Measurements from ENCODE around the gene NCKAP5.

- TF ChIP-seq, protein P1, sequence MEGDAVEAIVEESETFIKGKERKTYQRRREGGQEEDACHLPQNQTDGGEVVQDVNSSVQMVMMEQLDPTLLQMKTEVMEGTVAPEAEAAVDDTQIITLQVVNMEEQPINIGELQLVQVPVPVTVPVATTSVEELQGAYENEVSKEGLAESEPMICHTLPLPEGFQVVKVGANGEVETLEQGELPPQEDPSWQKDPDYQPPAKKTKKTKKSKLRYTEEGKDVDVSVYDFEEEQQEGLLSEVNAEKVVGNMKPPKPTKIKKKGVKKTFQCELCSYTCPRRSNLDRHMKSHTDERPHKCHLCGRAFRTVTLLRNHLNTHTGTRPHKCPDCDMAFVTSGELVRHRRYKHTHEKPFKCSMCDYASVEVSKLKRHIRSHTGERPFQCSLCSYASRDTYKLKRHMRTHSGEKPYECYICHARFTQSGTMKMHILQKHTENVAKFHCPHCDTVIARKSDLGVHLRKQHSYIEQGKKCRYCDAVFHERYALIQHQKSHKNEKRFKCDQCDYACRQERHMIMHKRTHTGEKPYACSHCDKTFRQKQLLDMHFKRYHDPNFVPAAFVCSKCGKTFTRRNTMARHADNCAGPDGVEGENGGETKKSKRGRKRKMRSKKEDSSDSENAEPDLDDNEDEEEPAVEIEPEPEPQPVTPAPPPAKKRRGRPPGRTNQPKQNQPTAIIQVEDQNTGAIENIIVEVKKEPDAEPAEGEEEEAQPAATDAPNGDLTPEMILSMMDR (IDR thresholded peaks at IDR 0.05) = no peak
- TF ChIP-seq POLR2A (IDR thresholded peaks at IDR 0.05) (no peak), EP300 (IDR thresholded peaks at IDR 0.05) (no peak)
These were observed 632.0 kb downstream of the NCKAP5 start for GRCh38 chr2:132936261-132936660.
